Retinal pigment epithelial cell (primary cell): ENCODE measurements around the gene PVR.
"Not testable (repeated sequence)": the region's sequence is repeated elsewhere in the genome, so short reads cannot be mapped to it uniquely, and the experiment has no call there.

Experiments
- DNase-seq: peaks from one replicate; pipeline ENCODE4 v3.0.0-alpha.2; 2010; ENCODE audit warnings: low read depth
- H3K4me3 ChIP-seq: 2 replicates; pipeline ENCODE4 v1.5.1; 2011; ENCODE audit warnings: mild to moderate bottlenecking, low read length, control low read depth, moderate library complexity
- TF ChIP-seq, protein P1 (sequence below): conservative IDR thresholded peaks from 2 replicates; pipeline ENCODE4 v1.5.1; 2011; ENCODE audit warnings: low read depth, low read length, control low read depth, inconsistent platforms

Gene PVR

DNA sequence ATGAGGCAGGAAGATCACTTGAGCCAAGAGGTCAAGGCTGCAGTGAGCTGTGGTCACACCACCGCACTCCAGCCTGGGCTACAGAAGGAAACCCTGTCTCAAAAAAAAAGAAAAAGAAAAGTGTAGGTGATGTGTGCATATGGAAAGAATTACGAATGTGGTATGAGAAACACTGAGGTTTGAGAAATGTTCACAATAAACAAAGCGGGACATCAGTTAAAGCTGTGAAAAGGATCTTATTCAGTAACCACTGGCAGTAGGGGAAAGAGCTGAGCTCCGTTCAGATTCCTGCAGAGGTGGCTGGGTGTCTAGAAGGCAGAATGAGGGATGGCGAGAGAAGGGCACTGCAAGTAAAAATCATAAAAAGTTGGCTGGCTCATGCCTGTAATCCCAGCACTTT, 34.5 kb upstream of the PVR start:
- H3K4me3 ChIP-seq: no peak overlapping the region
- TF ChIP-seq, protein P1, sequence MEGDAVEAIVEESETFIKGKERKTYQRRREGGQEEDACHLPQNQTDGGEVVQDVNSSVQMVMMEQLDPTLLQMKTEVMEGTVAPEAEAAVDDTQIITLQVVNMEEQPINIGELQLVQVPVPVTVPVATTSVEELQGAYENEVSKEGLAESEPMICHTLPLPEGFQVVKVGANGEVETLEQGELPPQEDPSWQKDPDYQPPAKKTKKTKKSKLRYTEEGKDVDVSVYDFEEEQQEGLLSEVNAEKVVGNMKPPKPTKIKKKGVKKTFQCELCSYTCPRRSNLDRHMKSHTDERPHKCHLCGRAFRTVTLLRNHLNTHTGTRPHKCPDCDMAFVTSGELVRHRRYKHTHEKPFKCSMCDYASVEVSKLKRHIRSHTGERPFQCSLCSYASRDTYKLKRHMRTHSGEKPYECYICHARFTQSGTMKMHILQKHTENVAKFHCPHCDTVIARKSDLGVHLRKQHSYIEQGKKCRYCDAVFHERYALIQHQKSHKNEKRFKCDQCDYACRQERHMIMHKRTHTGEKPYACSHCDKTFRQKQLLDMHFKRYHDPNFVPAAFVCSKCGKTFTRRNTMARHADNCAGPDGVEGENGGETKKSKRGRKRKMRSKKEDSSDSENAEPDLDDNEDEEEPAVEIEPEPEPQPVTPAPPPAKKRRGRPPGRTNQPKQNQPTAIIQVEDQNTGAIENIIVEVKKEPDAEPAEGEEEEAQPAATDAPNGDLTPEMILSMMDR: no peak
- no peak for DNase-seq

DNA sequence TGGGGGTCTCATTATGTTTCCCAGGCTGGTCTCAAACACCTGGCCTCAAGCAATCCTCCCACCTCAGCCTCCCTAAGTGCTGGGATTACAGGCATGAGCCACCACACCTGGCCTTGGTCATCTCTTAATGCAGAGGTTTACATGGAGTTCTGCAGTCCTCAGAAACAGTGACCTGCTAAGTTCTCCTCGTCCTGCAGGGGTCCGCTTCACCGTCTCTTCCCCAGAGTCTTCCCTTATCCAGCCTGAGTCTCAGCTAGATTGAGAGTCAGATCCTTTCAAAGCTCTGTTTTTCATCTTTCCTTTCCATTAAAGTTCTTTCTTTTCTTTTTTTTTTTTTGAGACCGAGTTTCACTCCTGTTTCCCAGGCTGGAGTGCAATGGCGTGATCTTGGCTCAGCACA, 33.2 kb upstream of the PVR start:
- H3K4me3 ChIP-seq, DNase-seq: not testable (repeated sequence)
- TF ChIP-seq, protein P1: peak; percentile 45

DNA sequence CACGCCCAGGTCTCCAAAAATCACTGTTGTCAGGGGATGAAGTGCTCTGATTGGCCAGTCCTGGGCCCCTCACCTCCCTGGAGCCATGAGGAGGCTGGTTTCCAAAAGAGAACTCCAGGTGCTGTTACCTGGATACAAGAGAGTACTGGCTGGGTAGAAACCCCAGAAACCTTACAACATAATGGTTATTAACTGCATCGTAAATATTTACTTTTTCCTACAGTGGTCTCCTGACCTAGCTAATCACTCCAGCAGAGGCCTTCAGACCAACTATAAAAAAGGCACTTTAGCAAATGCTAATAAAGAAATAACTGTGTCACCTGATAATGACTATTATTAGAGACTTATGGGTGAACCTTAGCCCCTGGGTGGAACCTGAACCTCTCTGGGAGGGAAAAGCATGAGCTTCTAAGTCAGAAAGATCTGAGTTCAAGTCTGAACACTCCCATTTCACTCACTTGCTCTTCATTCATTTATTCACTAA, 31.9 kb upstream of the PVR start:
- TF ChIP-seq, protein P1: no peak
- H3K4me3 ChIP-seq: no peak overlapping the region
- DNase-seq: no peak

- H3K4me3 ChIP-seq: no peak within 1 kb of the TSS
- TF ChIP-seq, protein P1: no peak
- DNase-seq: no peak
Measured at GRCh38 chr19:44613295-44614178, 30.2 kb upstream of the PVR start, which contains the start of gene IGSF23. TSS of gene IGSF23 (plus strand) at chr19:44613563. CDS start at chr19:44613646, 83 bp downstream.

GRCh38 chr19:44614313-44614712, 29.4 kb upstream of the PVR start:
- no peak overlapping the region for H3K4me3 ChIP-seq
- TF ChIP-seq, protein P1: no peak

GRCh38 chr19:44615863-44616247, 27.9 kb upstream of the PVR start:
- no peak for DNase-seq
- TF ChIP-seq, protein P1: no peak

More at GRCh38 chr19:44614313-44614712, 29.4 kb upstream of the PVR start:
- no peak for DNase-seq

More at GRCh38 chr19:44615863-44616247, 27.9 kb upstream of the PVR start:
- H3K4me3 ChIP-seq: no peak overlapping the region
